EL (cell line): ENCODE results near the gene CLTCL1.
A peak's percentile ranks its signal among the peaks of the same experiment; 100 is the strongest.
"Not testable (repeated sequence)": the region's sequence is repeated elsewhere in the genome, so short reads cannot be mapped to it uniquely, and the experiment has no call there.

Experiments
- DNase-seq: peaks from one replicate; pipeline ENCODE4 v3.0.0-alpha.2; 2016

CLTCL1 gene

DNA sequence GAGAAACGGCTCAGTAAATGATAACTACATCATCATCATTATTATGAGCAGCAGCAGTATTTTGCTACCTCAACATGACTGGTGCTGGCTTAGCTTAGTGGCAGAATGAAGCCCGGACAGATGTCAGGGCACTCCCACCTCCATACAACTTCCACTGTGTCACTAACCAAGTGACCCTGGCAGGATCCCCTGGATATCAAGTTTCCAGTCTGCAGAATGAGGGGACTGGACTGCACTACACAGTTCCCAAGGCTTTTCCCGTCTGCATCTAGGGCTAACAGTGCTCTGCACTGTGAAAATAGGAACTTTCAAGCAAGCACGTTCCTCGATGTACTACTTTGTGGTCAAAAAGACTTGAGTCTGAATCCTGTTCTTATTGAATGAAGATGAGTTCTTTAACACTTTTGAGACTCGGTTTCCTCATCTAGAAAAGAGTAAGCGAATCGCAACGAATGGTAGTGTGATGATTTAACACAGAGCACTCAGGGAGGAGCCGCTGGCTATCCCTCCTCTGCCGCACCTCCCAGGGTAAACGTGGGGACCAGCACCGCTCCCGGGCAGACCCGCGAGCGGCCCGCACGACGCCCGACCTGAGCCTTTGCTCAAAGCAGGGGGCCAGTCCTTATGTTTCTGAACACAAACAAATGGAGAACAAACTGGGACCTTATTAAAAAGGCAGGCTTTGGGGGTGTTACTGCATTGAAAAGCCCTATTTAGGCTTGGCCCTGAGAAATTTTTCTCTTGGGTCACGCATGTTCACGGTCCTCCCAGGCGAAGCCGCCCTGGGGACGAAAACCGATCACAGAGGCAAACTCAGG, 910 bp downstream of the CLTCL1 start:
- DNase-seq: peak; percentile 21

DNA sequence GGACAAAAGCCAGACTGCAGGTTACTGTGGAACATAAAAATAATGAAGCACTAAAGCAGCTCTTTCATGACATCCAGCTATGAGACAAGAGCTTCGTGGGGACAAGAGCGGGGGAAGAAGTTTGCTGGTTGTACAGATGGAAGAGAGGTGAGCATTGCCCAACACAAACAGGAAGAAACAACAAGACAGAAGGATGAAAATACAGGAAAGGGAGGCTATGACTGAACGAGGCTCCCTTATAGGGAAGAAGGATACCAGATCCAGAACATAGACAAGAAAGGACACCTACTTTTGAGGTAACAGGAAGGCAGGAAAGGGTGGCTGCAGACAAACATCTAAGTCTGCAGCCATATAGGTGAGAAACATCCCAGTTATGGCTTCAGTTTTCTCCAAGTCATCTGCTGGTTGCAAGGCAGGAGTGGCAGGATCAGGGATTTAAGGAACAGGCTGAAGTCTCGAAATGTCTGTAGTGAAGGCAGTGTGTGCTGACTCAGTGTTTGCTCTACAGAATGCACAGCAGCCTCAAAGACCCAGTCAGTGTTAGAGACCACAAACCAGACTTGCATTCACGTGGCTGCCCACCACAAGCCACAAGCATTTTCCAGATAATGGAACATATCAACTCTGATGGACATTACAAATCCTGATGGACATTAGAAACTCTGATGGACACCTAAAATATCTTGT, 1.9 kb downstream of the CLTCL1 start:
- DNase-seq: peak; percentile 70

DNA sequence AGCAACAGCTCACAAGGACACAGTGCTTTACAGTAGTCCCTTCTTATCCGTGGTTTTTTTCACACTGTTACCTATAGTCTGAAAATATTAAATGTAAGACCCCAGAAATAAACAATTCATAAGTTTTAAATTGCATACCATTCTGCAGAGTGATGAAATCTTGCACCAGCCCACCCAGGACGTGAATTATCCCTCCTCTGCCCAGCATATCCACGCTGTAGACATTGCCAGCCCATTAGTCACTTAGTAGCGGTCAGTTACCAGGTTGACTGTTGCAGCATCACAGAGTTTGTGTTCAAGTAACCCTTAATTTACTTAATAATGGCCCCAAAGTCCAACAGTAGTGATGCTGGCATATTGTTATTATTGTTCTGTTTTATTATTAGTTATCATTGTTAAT, 3.6 kb downstream of the CLTCL1 start:
- peak; percentile 87 for DNase-seq

DNA sequence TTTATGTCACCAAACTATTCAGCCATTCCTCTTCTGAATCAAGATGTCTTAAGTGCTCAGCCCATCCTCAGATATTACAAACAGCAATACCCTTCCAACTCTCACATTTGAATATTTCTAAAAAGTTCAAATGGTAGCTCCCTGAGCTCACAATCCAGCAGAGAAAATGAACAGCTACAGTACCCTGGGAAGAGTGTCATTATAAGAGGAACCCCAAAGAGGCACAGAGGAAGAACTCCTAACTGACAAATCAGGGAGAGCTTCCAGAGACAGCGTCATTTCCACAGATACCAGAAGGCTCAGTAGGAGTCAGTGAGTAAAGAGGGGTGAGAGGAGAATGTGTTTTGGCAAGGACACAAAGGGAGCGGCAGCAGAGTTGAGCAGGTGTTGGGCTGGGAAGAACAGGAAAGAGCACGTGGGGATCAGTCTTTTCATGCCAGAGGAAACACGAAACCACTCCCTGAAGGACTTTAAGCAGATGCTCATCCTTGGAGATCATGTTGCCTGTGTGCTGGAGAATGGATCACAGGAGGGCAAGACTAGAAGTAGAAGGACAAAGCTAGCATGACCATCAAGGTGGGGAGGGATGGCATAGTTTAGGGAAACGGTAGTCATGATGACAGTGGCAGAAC, 4.3 kb downstream of the CLTCL1 start:
- DNase-seq: peak; percentile 37

DNA sequence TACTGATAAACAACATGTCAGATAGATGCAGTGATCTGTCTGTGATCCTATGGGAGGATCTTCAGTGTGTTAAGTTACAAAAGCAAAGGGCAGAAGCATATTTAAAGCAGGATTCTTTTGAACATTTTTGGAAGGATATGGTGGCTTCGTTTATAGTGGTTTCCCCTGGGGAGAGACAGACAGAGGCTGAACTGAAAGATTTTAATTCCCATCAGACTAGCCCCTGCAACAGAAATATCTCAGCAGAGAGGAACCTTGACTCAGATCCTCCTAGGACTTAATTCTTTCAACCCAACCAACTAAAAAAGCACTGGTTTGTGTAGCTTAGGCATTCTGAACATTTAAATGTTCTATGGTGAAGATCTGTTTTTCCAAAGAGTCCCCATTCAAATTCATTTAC, 5.7 kb downstream of the CLTCL1 start:
- no peak for DNase-seq

DNA sequence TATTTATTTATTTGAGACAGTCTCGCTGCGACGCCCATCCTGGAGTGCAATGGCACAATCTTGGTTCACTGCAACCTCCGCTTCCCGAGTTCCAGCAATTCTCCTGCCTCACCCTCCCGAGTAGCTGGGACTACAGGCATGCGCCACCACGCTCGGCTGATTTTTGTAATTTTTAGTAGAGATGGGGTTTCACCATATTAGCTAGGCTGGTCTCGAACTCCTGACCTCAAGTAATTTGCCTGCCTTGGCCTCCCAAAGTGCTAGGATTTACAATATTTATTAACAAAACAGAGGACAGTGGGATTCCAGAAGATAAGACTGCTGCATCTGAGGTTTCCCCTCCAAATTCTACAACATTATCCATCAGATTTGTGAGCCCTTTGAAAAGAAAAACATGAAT, 12.4 kb downstream of the CLTCL1 start:
- DNase-seq: not testable (repeated sequence)

DNA sequence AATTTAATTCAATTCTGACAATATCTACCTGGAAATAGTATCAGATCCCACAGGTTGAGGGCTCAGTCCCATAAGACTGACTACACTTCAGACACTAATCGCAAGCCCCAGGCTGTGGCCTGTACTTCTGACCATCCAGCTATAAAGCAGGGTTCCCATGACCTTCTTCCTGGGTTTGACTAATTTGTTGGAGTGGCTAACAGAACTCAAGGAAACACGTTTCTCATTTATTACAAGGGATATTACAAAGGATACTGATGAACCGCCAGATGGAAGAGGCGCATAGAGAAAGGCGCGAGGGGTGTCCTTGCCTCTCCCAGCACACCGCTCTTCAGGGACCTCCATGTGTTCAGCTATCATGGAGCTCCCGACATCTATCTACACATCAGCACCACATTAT, 13.7 kb downstream of the CLTCL1 start:
- no peak for DNase-seq

DNA sequence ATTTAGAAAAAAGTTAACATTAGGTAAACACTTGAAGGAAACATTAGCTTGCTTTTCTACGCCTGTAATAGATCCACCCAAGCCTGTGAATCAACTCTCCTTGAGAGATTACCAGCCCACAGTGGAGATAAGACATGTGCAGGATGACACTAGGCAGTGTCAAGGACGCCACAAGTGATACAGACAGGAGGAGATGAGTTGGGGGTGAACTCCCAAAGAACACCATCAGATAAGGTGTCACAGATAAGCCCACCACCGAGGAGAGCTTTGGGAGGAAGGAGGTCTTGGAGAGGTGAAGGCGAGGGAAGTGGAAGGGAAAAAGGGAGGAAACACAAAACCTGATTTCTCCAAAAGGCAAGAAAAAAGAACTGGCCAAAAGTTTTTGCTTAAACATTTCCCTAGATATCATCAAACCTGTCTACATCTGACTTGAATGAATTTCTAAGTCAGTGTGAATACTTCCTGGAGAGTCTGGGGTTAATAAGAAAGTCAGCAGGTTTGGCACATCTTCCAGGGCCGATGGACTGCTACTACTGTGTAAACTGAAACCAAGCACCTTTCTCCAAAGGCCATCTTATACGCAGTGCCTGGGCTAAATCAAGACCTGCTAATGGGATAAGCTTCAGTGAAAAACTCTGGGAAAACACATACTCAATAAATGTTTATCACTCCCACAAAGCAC, 15.5 kb downstream of the CLTCL1 start:
- no peak for DNase-seq

DNA sequence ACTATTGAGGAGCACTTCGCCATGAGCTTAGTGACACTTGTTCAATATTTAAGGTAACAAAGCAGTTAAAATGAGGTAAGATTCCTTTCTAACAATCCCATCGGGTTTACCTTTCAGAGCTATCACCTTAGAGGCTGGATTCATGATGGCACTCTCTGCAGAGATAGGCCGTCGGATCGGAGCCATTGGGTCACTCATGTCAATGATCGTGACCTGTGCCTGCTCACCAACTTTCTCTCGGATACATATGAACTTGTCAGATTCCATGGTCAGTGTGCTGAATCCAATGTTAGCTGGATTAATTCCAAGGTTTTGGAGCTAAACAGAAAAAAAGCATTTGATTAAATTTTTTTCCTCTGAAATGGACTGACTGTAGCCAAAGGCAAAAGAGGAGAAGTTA, 16.0 kb downstream of the CLTCL1 start:
- DNase-seq: no peak

DNA sequence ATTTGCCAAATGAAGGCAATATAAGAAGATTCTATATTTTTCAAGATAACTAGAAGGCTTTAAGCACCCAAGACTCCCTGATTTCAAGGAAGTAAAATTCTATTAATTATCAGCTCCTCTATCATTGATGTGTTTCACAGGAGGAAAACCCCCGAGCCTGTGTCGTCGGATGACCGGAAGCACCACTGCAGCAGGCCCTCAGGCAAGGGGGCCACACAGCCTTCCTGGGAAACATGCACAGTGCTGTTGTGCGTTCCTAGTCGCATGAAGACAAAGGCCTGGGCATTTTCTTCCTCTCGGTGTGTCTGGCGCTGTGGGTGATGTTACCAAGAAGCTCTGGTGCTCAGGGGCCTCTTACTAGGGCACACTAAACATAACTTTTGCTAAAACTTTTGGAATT, 16.4 kb downstream of the CLTCL1 start:
- no peak for DNase-seq

DNA sequence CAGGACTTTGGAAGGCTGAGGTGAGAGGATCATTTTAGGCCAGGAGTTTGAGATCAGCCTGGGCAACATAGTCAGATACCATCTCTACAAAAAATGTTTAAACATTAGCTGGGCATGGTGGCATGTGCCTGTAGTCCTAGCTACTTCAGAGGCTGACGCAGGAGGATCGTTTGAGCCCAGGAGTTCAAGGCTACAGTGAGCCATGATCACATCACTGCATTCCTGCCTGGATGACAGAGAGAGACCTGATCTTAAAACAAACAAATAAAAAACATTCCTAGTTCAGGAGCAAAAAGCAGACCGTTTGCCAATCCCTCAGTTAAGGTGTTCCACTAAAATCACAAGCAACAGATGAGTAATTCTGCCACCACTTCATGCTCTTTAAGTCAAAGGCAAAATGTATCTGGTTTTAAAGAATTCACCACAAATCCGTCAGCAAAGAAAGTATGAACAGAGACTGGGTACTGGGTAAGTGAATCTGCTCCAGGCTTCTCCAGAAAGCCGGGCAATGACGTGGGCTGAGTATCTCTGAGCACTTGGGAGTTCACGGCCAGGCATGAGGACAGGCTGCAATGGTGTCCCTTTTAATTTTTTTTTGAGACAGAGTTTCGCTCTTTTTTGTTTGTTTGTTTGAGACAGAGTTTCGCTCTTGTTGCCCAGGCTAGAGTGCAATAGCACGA, 19.5 kb downstream of the CLTCL1 start:
- DNase-seq: peak; percentile 55

DNA sequence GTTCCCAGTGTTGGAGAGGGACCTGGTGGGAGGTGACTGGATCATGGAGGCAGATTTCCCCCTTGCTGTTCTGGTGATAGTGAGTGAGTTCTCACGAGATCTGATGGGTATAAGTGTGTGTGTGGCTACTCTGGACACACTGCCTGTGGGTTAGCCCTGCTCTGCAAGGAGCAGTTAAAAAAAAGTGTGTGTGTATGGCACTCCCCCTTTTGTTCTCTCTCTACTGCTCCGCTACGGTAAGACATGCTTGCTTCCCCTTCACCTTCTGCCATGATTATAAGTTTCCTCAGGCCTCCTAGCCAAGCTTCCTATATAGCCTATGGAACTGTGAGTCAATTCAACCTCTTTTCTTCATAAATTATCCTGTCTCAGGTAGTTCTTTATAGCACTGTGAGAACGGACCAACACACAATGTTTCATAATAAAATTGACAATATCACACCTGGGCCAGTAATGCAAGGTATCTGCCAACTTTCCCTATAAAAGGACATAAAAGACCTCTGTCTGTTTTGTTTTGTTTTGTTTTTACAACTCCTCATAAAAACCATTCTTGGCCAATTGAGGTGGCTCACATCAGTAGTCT, 20.2 kb downstream of the CLTCL1 start:
- DNase-seq: no peak

DNA sequence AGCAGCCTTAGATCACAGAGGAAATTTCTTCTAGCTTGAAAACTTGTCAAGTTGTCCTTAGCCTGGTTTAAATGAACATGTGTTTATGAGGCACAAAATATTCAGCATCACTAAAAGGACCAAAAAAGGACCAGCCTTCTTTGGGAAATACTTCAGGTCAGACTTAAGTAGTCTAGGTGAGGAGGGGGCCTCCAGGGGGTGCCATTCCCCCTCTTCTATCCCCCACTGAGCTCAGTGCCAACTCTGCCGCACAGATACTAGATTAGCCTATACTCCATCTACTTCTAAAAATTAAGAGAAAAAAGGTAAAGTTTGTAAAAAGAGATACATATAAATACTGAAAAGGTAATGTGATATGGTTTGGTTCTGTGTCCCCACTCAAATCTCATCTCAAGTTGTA, 20.6 kb downstream of the CLTCL1 start:
- DNase-seq: no peak

DNA sequence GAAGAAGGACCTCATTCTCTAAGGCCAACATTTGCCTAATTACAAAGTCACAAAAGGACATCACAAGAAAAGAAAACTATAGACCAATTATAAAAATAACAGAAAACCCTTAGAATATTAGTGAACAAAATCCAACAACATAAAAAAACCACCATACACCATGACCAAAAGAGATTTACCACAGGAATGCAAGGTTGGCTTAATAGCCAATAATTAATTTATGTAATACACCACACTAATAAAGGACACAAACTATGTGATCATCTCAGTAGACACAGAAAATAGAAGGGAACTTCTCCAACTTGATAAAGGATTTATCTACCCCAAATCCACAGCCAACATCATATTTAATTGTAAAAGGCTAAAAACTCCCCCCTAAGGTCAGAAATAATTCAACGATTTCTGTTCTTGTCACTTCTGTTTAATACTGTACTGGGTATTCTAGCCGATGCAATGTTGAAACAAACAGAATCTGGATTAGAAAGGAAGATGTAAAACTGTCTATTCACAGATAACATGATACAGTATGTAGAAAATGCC, 24.9 kb downstream of the CLTCL1 start:
- no peak for DNase-seq

DNA sequence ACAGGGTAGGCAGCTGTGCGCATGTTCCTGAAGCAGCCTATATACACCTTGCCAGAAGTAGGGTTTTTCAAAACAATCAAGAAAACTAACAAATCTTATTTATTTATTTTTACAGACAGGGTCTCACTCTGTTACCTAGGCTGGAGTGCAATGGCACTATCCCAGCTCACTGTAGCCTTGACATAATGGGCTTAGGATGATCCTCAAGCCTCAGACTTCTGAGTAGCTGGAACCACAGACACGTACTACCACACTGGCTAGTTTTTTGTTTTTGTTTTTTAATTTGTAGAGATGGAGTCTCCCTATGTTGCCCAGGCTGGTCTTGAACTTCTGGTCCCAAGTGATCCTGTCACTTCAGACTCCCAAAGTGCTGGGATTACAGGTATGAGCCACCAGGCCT, 25.7 kb downstream of the CLTCL1 start:
- DNase-seq: no peak

DNA sequence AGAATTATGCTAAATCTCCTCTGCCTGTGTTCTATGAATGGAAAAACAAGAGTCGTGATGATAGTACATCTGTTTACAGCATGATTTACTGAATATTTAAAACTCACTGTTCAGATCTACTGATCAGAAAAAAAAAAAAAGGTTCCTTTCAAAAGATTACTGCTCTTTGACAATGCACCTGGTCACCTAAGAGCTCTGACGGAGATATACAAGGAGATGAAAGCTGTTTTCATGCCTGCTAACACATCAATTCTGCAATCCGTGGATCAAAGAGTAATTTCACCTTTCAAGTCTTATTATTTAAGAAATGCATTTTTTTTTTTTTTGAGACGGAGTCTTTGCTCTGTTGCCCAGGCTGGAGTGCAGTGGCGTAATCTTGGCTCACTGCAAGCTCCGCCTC, 30.7 kb downstream of the CLTCL1 start:
- DNase-seq: no peak

DNA sequence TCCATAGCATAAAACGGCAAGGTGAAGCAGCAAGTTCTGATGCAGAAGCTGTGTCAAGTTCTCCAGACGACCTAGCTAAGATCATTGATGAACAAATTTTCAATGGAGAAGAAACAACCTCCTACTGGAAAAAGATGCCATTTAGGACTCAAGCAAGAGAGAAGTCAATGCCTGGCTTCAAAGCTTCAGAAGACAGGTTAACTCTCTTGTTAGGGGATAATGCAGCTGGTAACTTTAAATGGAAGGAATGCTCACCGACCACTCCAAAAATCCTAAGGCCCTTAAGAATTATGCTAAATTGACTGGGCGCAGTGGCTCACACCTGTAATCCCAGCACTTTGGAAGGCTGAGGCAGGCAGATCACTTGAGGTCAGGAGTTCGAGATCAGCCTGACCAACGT, 31.3 kb downstream of the CLTCL1 start:
- no peak for DNase-seq

DNA sequence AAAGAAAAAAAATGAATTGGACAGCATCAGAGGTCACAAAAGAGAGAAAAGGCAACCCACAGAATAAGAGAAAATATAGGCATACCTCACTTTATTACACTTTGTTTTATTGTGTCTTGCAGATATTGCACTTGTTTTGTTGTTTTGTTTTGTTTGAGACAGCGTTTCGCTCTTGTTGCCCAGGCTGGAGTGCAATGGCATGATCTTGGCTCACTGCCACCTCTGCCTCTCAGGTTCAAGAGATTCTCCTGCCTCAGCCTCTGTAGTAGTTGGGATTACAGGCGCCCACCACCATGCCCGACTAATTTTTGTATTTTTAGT, 32.6 kb downstream of the CLTCL1 start:
- DNase-seq: not testable (repeated sequence)

DNA sequence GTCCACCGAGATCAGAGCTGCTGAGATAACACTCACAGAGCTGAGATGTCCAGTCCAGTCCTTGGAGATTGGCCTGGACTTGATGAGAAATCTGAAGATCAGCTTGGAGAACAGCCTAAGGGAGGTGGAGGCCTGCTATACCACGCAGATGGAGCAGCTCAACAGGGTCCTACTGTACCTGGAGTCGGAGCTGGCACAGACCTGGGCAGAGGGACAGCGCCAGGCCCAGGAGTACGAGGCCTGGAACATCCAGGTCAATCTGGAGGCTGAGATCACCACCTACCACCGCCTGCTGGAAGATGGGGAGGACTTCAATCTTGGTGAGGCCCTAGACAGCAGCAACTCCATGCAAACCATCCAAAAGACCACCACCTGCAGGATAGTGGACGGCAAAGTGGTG, 33.1 kb downstream of the CLTCL1 start:
- DNase-seq: no peak

DNA sequence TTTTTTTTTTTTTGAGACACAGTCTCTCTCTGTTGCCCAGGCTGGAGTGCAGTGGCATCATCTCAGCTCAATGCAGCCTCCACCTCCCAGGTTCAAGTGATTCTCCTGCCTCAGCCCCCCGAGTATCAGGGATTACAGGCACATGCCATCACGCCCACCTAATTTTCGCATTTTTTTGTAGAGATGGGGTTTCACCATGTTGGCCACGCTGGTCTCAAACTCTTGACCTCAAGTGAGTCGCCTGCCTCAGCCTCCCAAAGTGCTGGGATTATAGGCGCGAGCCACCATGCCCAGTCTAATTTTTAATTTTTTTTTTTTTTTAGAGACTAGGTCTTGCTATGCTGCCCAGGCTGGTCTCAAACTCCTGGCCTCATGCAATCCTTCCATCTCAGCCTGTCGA, 35.2 kb downstream of the CLTCL1 start:
- DNase-seq: not testable (repeated sequence)

DNA sequence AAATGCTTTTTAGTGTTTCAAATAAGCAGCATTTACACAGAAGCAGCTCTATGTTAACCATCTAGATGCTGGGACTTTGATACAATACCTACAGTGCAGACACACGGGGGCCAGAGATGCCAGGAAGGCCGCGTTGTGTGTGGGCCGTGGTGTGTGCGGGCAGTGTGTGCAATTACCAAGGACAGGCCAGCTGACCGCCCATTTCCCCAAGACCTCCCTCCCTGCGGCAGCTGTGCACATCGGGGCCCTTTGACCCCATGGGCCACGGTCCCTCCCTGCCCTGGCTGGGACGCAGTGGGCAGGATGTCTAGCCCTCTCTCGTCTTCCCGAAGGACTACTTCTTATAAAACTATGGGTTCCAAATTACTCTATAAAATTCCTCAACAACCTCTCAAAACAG, 38.4 kb downstream of the CLTCL1 start:
- DNase-seq: no peak

DNA sequence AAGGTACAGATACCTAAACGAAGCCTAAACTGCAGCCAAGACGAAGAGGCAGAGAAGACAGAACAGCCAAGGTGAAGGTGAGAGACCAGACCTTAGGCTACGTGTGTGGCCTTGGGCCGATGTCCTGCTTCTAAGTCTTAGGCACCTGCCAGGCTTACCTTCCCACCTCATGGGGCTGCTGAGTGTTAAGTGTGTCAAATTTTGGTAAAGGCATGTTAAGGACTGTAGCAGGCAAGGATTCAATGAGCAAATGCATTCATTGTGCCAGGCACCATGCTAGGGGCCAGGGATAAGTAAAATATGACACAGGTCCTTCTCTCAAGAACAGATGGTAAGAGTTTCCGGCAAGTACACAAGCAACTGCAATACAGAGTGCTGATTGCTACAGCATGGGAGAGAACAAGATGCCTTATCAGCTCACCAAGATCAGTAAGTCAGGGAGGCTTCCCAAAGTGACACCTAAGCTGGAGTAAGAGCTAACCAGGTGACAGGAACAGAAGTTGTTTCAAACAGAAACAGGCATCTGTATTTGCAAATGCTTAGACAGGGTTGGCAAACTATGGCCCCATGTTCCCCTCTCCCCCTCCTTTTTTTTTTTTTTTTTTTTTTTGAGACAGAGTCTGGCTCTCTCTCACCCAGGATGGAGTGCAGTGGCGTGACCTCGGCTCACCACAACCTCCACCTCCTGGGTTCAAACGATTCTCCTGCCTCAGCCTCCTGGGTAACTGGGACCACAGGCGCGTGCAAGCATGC, 46.7 kb downstream of the CLTCL1 start:
- DNase-seq: no peak
